GM12878 (cell line): ENCODE results near the gene TRIP12.

ENCODE experiments used
- BACH1 ChIP-seq: fragments of 450-650 bp; IDR thresholded peaks from 2 replicates; pipeline ENCODE4 v1.6.1; 2017; ENCODE audit warnings: mild to moderate bottlenecking, borderline replicate concordance
- EZH2 ChIP-seq: IDR thresholded peaks from 2 replicates; pipeline ENCODE4 v1.6.1; 2012; ENCODE audit warnings: low read depth, mild to moderate bottlenecking, control low read depth, inconsistent platforms, low read length, borderline replicate concordance; ENCODE audit not compliant: control insufficient read depth
- MXI1 ChIP-seq: fragments of 150-350 bp; IDR thresholded peaks from 2 replicates; pipeline ENCODE4 v1.6.1; 2011; ENCODE audit warnings: low read depth, mild to moderate bottlenecking, inconsistent platforms, low read length, improper control_type of control experiment
- POLR2A ChIP-seq: IDR thresholded peaks from 2 replicates; pipeline ENCODE4 v1.6.1; 2011; ENCODE audit warnings: low read depth, mild to moderate bottlenecking, low read length
- TF ChIP-seq, protein P1 (sequence below): IDR thresholded peaks from 2 replicates; pipeline ENCODE4 v1.6.1; 2011; ENCODE audit warnings: borderline replicate concordance, low read depth, mild to moderate bottlenecking, moderate library complexity, low read length; ENCODE audit not compliant: insufficient read depth, poor library complexity, severe bottlenecking
- TF ChIP-seq, protein P2 (sequence below), 3 experiments: IDR thresholded peaks in 2 of 3; conservative IDR thresholded peaks in 1 of 3; 2 replicates each; pipeline ENCODE4 v1.5.1; 2011; ENCODE audit warnings: low read depth in 3 of 3, low read length in 3 of 3, mild to moderate bottlenecking in 3 of 3, control low read depth in 2 of 3, moderate library complexity in 2 of 3, inconsistent platforms in 1 of 3, mixed read lengths in 1 of 3; ENCODE audit not compliant: control insufficient read depth in 2 of 3, insufficient read depth in 1 of 3; ENCODE audit errors: extremely low read depth in 1 of 3
- TF ChIP-seq, protein P3 (sequence below): IDR thresholded peaks from 2 replicates; pipeline ENCODE4 v1.6.1; 2012; ENCODE audit warnings: mild to moderate bottlenecking, low read depth, low read length

DNA sequence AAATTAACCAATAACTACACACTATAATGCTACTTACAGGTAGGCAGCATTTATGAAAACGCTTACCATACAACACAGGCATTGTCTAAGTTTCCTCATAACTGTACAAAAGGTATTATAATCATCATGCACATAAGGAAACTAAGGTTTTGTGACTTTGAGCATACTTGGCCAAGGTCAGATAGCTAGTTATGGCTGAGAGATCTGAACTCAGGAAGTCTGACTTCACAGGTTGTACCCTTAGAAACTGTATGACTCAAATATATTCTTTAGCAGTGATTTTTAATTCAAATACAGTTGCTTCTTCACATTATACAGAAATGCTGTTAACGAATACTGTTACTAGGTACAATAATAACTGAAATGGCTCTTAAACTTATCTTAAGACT is 89.3 kb downstream of the TRIP12 start:
- TF ChIP-seq, protein P1, sequence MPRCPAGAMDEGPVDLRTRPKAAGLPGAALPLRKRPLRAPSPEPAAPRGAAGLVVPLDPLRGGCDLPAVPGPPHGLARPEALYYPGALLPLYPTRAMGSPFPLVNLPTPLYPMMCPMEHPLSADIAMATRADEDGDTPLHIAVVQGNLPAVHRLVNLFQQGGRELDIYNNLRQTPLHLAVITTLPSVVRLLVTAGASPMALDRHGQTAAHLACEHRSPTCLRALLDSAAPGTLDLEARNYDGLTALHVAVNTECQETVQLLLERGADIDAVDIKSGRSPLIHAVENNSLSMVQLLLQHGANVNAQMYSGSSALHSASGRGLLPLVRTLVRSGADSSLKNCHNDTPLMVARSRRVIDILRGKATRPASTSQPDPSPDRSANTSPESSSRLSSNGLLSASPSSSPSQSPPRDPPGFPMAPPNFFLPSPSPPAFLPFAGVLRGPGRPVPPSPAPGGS: no peak
- TF ChIP-seq MXI1 (no peak), EZH2 (no peak), POLR2A (no peak), BACH1 (no peak)
- TF ChIP-seq, protein P2, sequence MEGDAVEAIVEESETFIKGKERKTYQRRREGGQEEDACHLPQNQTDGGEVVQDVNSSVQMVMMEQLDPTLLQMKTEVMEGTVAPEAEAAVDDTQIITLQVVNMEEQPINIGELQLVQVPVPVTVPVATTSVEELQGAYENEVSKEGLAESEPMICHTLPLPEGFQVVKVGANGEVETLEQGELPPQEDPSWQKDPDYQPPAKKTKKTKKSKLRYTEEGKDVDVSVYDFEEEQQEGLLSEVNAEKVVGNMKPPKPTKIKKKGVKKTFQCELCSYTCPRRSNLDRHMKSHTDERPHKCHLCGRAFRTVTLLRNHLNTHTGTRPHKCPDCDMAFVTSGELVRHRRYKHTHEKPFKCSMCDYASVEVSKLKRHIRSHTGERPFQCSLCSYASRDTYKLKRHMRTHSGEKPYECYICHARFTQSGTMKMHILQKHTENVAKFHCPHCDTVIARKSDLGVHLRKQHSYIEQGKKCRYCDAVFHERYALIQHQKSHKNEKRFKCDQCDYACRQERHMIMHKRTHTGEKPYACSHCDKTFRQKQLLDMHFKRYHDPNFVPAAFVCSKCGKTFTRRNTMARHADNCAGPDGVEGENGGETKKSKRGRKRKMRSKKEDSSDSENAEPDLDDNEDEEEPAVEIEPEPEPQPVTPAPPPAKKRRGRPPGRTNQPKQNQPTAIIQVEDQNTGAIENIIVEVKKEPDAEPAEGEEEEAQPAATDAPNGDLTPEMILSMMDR (IDR thresholded peaks at IDR 0.05 in 2 of 3, conservative IDR thresholded peaks at IDR 0.05 in 1 of 3; ENCODE audit: control insufficient read depth in 2 of 3, extremely low read depth in 1 of 3, insufficient read depth in 1 of 3, low read depth in 3 of 3, low read length in 3 of 3): no peak
- TF ChIP-seq, protein P3, sequence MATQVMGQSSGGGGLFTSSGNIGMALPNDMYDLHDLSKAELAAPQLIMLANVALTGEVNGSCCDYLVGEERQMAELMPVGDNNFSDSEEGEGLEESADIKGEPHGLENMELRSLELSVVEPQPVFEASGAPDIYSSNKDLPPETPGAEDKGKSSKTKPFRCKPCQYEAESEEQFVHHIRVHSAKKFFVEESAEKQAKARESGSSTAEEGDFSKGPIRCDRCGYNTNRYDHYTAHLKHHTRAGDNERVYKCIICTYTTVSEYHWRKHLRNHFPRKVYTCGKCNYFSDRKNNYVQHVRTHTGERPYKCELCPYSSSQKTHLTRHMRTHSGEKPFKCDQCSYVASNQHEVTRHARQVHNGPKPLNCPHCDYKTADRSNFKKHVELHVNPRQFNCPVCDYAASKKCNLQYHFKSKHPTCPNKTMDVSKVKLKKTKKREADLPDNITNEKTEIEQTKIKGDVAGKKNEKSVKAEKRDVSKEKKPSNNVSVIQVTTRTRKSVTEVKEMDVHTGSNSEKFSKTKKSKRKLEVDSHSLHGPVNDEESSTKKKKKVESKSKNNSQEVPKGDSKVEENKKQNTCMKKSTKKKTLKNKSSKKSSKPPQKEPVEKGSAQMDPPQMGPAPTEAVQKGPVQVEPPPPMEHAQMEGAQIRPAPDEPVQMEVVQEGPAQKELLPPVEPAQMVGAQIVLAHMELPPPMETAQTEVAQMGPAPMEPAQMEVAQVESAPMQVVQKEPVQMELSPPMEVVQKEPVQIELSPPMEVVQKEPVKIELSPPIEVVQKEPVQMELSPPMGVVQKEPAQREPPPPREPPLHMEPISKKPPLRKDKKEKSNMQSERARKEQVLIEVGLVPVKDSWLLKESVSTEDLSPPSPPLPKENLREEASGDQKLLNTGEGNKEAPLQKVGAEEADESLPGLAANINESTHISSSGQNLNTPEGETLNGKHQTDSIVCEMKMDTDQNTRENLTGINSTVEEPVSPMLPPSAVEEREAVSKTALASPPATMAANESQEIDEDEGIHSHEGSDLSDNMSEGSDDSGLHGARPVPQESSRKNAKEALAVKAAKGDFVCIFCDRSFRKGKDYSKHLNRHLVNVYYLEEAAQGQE: no peak
